Fibroblast of villous mesenchyme (primary cell): Measurements from ENCODE around the gene C8G. TPM values are rescaled to one million over a fixed set of nuclear protein-coding genes. Genes with fewer than 3 reads are reported as not detected.

Source experiments
- DNase-seq: peaks from one replicate; pipeline ENCODE4 v3.0.0-alpha.2; 2010; ENCODE audit warnings: low read depth
- H3K4me3 ChIP-seq: 2 replicates; pipeline ENCODE4 v1.5.1; 2011; ENCODE audit warnings: low read depth, mild to moderate bottlenecking, low read length
- CTCF ChIP-seq: IDR thresholded peaks from 2 replicates; pipeline ENCODE4 v1.5.1; 2012; ENCODE audit warnings: low read depth, mild to moderate bottlenecking, low read length; ENCODE audit not compliant: insufficient read depth
- total RNA-seq: library from RNA; depleted of rRNA; stranded (reverse); fragments of >200 nt; gene quantifications from 2 replicates; pipeline ENCODE4 v1.2.3, GENCODE V29; 2012

Gene C8G
- total RNA-seq, 1 donor: 0.86 TPM

- no peak for DNase-seq
- TF ChIP-seq CTCF: no peak
- H3K4me3 ChIP-seq: peak overlapping the region; percentile 67
Observed at GRCh38 chr9:136992819-136993369, 47.9 kb downstream of the C8G start.

- no peak for DNase-seq
- TF ChIP-seq CTCF: no peak
- H3K4me3 ChIP-seq: no peak overlapping the region
Observed at GRCh38 chr9:136994180-136994887, 49.3 kb downstream of the C8G start.

GRCh38 chr9:136994888-136995230 lies 49.8 kb downstream of the C8G start:
- no peak for DNase-seq
- H3K4me3 ChIP-seq: no peak overlapping the region
- no peak for TF ChIP-seq CTCF

GRCh38 chr9:136995362-136995761 lies 50.3 kb downstream of the C8G start:
- peak overlapping the region; percentile 51 for H3K4me3 ChIP-seq
- no peak for DNase-seq
- no peak for TF ChIP-seq CTCF

- peak overlapping the region; percentile 51 for H3K4me3 ChIP-seq
- peak; percentile 24 for DNase-seq
- no peak for TF ChIP-seq CTCF
Observed at GRCh38 chr9:136995772-136996311, 50.8 kb downstream of the C8G start.

Other genes with a start within 250 kb of the C8G start
- under 0.01 and 0.43 TPM in 2 replicates for gene DIPK1B, start 232.7 kb upstream of the C8G start, total RNA-seq
- gene LCN10, start 202.3 kb upstream of the C8G start, total RNA-seq: under 0.01 TPM in 1 of 2 replicates, not detected in the other
- not detected in 2 replicates for gene LCN6, start 196.7 kb upstream of the C8G start, total RNA-seq
- not detected in 2 replicates for gene LCN8, start 187.0 kb upstream of the C8G start, total RNA-seq
- gene LCN15, start 180.7 kb upstream of the C8G start, total RNA-seq: not detected in 2 replicates
- 33.5 and 39.7 TPM in 2 replicates for gene TMEM141, start 153.9 kb upstream of the C8G start, total RNA-seq
- gene CCDC183, start 148.9 kb upstream of the C8G start, total RNA-seq: 0.32 and 0.43 TPM in 2 replicates
- 69.6 and 72.1 TPM in 2 replicates for gene RABL6, start 137.3 kb upstream of the C8G start, total RNA-seq
- gene AJM1, start 102.8 kb upstream of the C8G start, total RNA-seq: 0.86 and 1.3 TPM in 2 replicates
- gene PHPT1, start 95.8 kb upstream of the C8G start, total RNA-seq: 75.4 and 105 TPM in 2 replicates
- 1.6 and 3.0 TPM in 2 replicates for gene MAMDC4, start 92.9 kb upstream of the C8G start, total RNA-seq
- 146 and 163 TPM in 2 replicates for gene EDF1, start 78.9 kb upstream of the C8G start, total RNA-seq
- gene TRAF2, start 58.7 kb upstream of the C8G start, total RNA-seq: 11.0 and 16.8 TPM in 2 replicates
- 104 and 115 TPM in 2 replicates for gene FBXW5, start 505 bp upstream of the C8G start, total RNA-seq
- gene LCN12, start 7.0 kb downstream of the C8G start, total RNA-seq: 0.86 TPM in 1 of 2 replicates, not detected in the other
- 10.8 and 21.9 TPM in 2 replicates for gene PTGDS, start 32.3 kb downstream of the C8G start, total RNA-seq
- 3.2 and 3.5 TPM in 2 replicates for gene LCNL1, start 37.8 kb downstream of the C8G start, total RNA-seq
- 9.9 and 18.0 TPM in 2 replicates for gene PAXX, start 47.2 kb downstream of the C8G start, total RNA-seq
- gene CLIC3, start 51.3 kb downstream of the C8G start, total RNA-seq: 19.0 and 43.2 TPM in 2 replicates
- 14.7 and 15.5 TPM in 2 replicates for gene ABCA2, start 83.0 kb downstream of the C8G start, total RNA-seq
- gene FUT7, start 86.8 kb downstream of the C8G start, total RNA-seq: not detected in 2 replicates
- gene NPDC1, start 100.9 kb downstream of the C8G start, total RNA-seq: 6.4 and 13.0 TPM in 2 replicates
- gene ENTPD2, start 108.8 kb downstream of the C8G start, total RNA-seq: not detected in 2 replicates
- 5.2 TPM in 2 replicates for gene SAPCD2, start 125.3 kb downstream of the C8G start, total RNA-seq
- 16.0 and 31.2 TPM in 2 replicates for gene UAP1L1, start 132.3 kb downstream of the C8G start, total RNA-seq
- 65.6 and 65.7 TPM in 2 replicates for gene MAN1B1, start 141.7 kb downstream of the C8G start, total RNA-seq
- 41.5 and 44.8 TPM in 2 replicates for gene DPP7, start 169.5 kb downstream of the C8G start, total RNA-seq
- under 0.01 TPM in 1 of 2 replicates, not detected in the other for gene GRIN1, start 193.9 kb downstream of the C8G start, total RNA-seq
- not detected in 2 replicates for gene LRRC26, start 224.8 kb downstream of the C8G start, total RNA-seq
- not detected in 2 replicates for gene TMEM210, start 226.8 kb downstream of the C8G start, total RNA-seq
- 22.9 and 24.8 TPM in 2 replicates for gene ANAPC2, start 243.3 kb downstream of the C8G start, total RNA-seq
- 58.7 and 81.5 TPM in 2 replicates for gene SSNA1, start 243.4 kb downstream of the C8G start, total RNA-seq